Measurements from ENCODE around the gene SLC22A14. TPM values are rescaled to one million over a fixed set of nuclear protein-coding genes. Genes with fewer than 3 reads are reported as not detected.

SLC22A14 gene
- total RNA-seq, 1 experiment from 2014 or later: not detected

- H3K27ac Mint-ChIP-seq: no peak overlapping the region
- CTCF ChIA-PET: no interaction called here
- H3K9me3 Mint-ChIP-seq: no peaks in the 10 kb centered on the region
- H3K4me3 Mint-ChIP-seq: no peak overlapping the region
- POLR2A ChIA-PET: no interaction called here
- TF ChIP-seq ZMAT4 (CRISPR knock-in tag; IDR thresholded peaks at IDR 0.05) (no peak), FOXJ3 (CRISPR knock-in tag; IDR thresholded peaks at IDR 0.05; ENCODE audit: borderline replicate concordance) (no peak), TP53 (CRISPR knock-in tag; IDR thresholded peaks at IDR 0.05) (no peak), PREB (CRISPR knock-in tag; IDR thresholded peaks at IDR 0.05; ENCODE audit: borderline replicate concordance) (no peak), ATF1 (CRISPR knock-in tag; IDR thresholded peaks at IDR 0.05) (no peak), USF1 (CRISPR knock-in tag; IDR thresholded peaks at IDR 0.05) (no peak), GABPB1 (CRISPR knock-in tag; IDR thresholded peaks at IDR 0.05) (no peak), NFATC4 (CRISPR knock-in tag; IDR thresholded peaks at IDR 0.05) (no peak), ZNF263 (CRISPR knock-in tag; IDR thresholded peaks at IDR 0.05; ENCODE audit: low read depth) (no peak), NR1H2 (CRISPR knock-in tag; IDR thresholded peaks at IDR 0.05) (no peak), GTF2I (CRISPR knock-in tag; conservative IDR thresholded peaks at IDR 0.05) (no peak), ZNF121 (CRISPR knock-in tag; IDR thresholded peaks at IDR 0.05) (no peak), CREB1 (CRISPR knock-in tag; IDR thresholded peaks at IDR 0.05) (no peak), OVOL2 (CRISPR knock-in tag; IDR thresholded peaks at IDR 0.05; ENCODE audit: borderline replicate concordance) (no peak), CREM (CRISPR knock-in tag; IDR thresholded peaks at IDR 0.05) (no peak), KAT7 (CRISPR knock-in tag; IDR thresholded peaks at IDR 0.05; ENCODE audit: borderline replicate concordance) (no peak), ZNF219 (CRISPR knock-in tag; IDR thresholded peaks at IDR 0.05; ENCODE audit: borderline replicate concordance) (no peak)
- TF ChIP-seq, protein P1, sequence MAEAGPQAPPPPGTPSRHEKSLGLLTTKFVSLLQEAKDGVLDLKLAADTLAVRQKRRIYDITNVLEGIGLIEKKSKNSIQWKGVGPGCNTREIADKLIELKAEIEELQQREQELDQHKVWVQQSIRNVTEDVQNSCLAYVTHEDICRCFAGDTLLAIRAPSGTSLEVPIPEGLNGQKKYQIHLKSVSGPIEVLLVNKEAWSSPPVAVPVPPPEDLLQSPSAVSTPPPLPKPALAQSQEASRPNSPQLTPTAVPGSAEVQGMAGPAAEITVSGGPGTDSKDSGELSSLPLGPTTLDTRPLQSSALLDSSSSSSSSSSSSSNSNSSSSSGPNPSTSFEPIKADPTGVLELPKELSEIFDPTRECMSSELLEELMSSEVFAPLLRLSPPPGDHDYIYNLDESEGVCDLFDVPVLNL (CRISPR knock-in tag; IDR thresholded peaks at IDR 0.05; ENCODE audit: borderline replicate concordance, low read depth): no peak
- TF ChIP-seq, protein P2, sequence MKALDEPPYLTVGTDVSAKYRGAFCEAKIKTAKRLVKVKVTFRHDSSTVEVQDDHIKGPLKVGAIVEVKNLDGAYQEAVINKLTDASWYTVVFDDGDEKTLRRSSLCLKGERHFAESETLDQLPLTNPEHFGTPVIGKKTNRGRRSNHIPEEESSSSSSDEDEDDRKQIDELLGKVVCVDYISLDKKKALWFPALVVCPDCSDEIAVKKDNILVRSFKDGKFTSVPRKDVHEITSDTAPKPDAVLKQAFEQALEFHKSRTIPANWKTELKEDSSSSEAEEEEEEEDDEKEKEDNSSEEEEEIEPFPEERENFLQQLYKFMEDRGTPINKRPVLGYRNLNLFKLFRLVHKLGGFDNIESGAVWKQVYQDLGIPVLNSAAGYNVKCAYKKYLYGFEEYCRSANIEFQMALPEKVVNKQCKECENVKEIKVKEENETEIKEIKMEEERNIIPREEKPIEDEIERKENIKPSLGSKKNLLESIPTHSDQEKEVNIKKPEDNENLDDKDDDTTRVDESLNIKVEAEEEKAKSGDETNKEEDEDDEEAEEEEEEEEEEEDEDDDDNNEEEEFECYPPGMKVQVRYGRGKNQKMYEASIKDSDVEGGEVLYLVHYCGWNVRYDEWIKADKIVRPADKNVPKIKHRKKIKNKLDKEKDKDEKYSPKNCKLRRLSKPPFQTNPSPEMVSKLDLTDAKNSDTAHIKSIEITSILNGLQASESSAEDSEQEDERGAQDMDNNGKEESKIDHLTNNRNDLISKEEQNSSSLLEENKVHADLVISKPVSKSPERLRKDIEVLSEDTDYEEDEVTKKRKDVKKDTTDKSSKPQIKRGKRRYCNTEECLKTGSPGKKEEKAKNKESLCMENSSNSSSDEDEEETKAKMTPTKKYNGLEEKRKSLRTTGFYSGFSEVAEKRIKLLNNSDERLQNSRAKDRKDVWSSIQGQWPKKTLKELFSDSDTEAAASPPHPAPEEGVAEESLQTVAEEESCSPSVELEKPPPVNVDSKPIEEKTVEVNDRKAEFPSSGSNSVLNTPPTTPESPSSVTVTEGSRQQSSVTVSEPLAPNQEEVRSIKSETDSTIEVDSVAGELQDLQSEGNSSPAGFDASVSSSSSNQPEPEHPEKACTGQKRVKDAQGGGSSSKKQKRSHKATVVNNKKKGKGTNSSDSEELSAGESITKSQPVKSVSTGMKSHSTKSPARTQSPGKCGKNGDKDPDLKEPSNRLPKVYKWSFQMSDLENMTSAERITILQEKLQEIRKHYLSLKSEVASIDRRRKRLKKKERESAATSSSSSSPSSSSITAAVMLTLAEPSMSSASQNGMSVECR (CRISPR knock-in tag; IDR thresholded peaks at IDR 0.05; ENCODE audit: borderline replicate concordance): no peak
- TF ChIP-seq, protein P3, sequence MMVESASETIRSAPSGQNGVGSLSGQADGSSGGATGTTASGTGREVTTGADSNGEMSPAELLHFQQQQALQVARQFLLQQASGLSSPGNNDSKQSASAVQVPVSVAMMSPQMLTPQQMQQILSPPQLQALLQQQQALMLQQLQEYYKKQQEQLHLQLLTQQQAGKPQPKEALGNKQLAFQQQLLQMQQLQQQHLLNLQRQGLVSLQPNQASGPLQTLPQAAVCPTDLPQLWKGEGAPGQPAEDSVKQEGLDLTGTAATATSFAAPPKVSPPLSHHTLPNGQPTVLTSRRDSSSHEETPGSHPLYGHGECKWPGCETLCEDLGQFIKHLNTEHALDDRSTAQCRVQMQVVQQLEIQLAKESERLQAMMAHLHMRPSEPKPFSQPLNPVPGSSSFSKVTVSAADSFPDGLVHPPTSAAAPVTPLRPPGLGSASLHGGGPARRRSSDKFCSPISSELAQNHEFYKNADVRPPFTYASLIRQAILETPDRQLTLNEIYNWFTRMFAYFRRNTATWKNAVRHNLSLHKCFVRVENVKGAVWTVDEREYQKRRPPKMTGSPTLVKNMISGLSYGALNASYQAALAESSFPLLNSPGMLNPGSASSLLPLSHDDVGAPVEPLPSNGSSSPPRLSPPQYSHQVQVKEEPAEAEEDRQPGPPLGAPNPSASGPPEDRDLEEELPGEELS (CRISPR knock-in tag; IDR thresholded peaks at IDR 0.05): no peak
- no peaks in the 10 kb centered on the region for H3K36me3 Mint-ChIP-seq
- peaks cover 6% of the 10 kb centered on the region; the same call in 1 of the 2 replicates for H3K4me1 Mint-ChIP-seq
- DNase-seq (ENCODE audit: low spot score) (no peak), ATAC-seq (no peak)
- no peaks in the 10 kb centered on the region; the same call in 1 of the 2 replicates for H3K27me3 Mint-ChIP-seq (ENCODE audit: low read depth)
Measured at GRCh38 chr3:38311941-38312340, 29.8 kb downstream of the SLC22A14 start.
